Skeletal muscle satellite cell (primary cell): Measurements from ENCODE around the gene CELSR1.
A peak's percentile ranks its signal among the peaks of the same experiment; 100 is the strongest.

ENCODE experiments used
- H3K27me3 ChIP-seq: 2 replicates; pipeline ENCODE4 v1.7.0; 2013; ENCODE audit warnings: low read length; ENCODE audit not compliant: control insufficient read depth, insufficient read depth
- H3K36me3 ChIP-seq: 2 replicates; pipeline ENCODE4 v1.7.0; 2013; ENCODE audit warnings: mild to moderate bottlenecking, control low read depth, low read length; ENCODE audit not compliant: insufficient read depth
- H3K4me1 ChIP-seq: 2 replicates; pipeline ENCODE4 v1.7.0; 2013; ENCODE audit warnings: low read length; ENCODE audit not compliant: control insufficient read depth, insufficient read depth
- H3K4me2 ChIP-seq: 2 replicates; pipeline ENCODE4 v1.7.0; 2013; ENCODE audit warnings: mild to moderate bottlenecking, low read length
- H3K4me3 ChIP-seq: 2 replicates; pipeline ENCODE4 v1.7.0; 2013; ENCODE audit warnings: low read length
- H3K9ac ChIP-seq: 2 replicates; pipeline ENCODE4 v1.7.0; 2013; ENCODE audit warnings: mild to moderate bottlenecking, low read depth, low read length, moderate library complexity
- H3K9me3 ChIP-seq: replicated peaks from 2 replicates; pipeline ENCODE4 v1.7.0; 2013; ENCODE audit warnings: mild to moderate bottlenecking, control low read depth, low read length

Gene CELSR1

DNA sequence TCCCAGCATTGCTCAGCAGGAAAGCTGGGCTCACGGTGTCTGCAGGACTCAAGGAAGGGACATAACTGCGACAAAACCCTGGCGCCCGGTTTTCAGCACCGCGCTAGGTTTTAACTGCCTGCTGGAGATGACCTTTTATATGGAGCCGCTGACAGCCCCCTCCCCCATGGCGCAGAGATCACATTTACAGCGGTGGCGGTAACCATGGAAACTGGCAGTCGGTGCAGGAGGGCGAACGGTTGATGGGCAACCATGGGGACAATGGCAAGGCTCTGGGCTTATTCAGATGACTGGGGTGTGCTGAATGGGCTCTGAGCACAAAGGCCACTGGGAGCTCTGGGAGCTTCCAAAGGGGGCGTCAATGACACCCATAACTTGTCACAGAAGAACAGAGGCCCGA, 37.2 kb downstream of the CELSR1 start:
- Histone ChIP-seq H3K27me3 (peaks cover 33% of the 10 kb centered on the region), H3K4me3 (no peak overlapping the region), H3K9ac (no peak overlapping the region), H3K9me3 (no peaks in the 10 kb centered on the region), H3K4me2 (no peak overlapping the region), H3K36me3 (no peaks in the 10 kb centered on the region), H3K4me1 (peaks cover 17% of the 10 kb centered on the region)

DNA sequence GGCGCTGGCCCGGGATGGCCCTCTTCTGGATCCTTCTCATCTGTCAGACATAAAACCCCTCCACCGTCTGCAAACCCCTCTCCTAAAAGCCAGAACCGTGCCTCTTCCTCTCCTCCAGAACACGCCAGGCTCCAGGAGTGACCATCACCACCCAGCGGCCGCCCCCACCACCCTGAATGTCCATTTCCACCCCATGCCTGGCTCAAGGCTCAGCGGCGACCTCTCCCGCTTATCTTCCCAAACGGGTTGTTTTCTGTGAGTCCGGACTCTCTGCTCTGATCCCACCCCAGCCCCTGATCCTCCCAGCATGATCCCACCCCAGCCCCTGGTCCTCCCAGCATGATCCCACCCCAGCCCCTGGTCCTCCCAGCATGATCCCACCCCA, 37.6 kb downstream of the CELSR1 start:
- H3K27me3 ChIP-seq, result peaks cover 33% of the 10 kb centered on the region
- no peaks in the 10 kb centered on the region for H3K36me3 ChIP-seq
- H3K4me3 ChIP-seq, result peak overlapping the region; percentile 40
- H3K9ac ChIP-seq, result no peak overlapping the region
- peaks cover 17% of the 10 kb centered on the region for H3K4me1 ChIP-seq
- no peaks in the 10 kb centered on the region for H3K9me3 ChIP-seq
- peak overlapping the region; percentile 54 for H3K4me2 ChIP-seq

DNA sequence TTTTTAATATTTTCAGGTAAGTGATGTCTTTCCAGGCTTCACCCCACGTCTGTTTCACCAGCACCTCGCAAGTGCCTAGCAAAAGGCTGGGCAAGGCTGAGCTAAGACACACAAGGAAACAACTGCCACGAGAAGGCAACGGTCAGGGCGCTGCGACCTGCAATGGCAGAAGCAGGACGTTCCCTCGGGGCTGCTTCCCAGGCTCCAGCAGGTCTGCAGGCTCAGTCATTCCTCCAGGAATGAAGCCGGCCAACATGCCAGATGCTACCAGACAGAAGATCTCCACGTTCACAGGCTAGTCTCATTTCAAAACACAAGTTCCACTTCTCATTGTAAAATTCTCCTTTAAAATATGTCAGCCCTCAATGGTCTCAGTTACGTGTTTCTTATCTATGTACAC, 45.5 kb downstream of the CELSR1 start:
- Histone ChIP-seq H3K27me3 (peaks cover 23% of the 10 kb centered on the region), H3K9me3 (no peaks in the 10 kb centered on the region), H3K4me2 (no peak overlapping the region), H3K4me3 (no peak overlapping the region), H3K4me1 (no peaks in the 10 kb centered on the region), H3K9ac (no peak overlapping the region), H3K36me3 (no peaks in the 10 kb centered on the region)

DNA sequence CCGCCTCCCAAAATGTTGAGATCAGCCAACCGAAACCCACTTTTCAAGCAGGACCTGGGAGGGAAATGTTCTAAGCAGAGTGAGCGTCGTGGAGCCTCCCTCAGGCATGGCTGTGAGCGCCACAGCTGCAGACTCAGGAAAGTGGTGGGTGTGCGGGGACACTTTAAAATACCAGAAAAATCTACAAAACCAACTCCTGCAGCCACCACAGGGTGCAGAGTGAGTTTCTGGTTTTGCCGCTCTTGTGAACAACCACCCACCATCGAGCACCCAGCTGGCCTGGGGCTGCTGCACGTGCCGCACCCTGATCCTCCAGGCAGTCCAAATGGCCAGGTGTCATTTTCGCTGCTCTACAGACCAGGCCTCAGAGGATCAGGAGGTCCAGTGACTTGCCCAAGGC, 46.9 kb downstream of the CELSR1 start:
- H3K36me3 ChIP-seq, result no peaks in the 10 kb centered on the region
- H3K9me3 ChIP-seq, result no peaks in the 10 kb centered on the region
- H3K27me3 ChIP-seq, result peaks cover 23% of the 10 kb centered on the region
- H3K4me3 ChIP-seq, result no peak overlapping the region
- no peak overlapping the region for H3K9ac ChIP-seq
- H3K4me1 ChIP-seq, result no peaks in the 10 kb centered on the region
- H3K4me2 ChIP-seq, result no peak overlapping the region

DNA sequence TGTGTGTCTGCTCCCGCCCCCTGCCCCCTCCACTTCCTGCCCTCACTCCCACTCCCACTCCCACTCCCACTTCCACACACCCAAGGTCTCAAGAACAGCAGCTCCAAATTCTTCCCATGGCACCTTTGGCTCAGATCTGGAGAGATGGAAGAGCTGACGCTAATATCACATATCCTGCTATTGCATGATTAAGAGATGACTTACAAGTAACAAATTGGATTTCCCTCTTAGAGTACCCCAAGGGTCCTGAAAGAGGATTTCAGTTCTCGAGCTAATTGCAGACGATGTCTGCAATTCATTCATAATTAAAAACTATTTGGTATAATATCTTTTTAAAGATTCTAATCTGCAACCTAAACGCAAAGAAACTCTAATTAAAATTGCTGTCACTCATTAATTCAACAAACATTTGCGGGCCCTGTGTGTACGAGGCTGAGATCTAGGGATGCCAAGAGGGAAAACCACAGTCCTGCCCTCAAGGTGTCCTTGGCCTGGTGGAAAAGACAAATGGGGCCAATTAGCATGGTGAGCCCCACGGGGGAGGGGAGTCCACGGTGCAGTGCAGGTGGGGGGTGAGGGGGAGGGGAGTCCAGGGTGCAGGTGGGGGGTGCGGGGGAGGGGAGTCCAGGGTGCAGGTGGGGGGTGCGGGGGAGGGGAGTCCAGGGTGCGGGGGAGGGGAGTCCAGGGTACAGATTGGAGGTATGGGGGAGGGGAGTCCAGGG, 50.3 kb downstream of the CELSR1 start:
- Histone ChIP-seq H3K9me3 (no peaks in the 10 kb centered on the region), H3K4me2 (no peak overlapping the region), H3K4me1 (peaks cover 4% of the 10 kb centered on the region), H3K9ac (no peak overlapping the region), H3K36me3 (no peaks in the 10 kb centered on the region), H3K4me3 (no peak overlapping the region), H3K27me3 (peaks cover 46% of the 10 kb centered on the region)

DNA sequence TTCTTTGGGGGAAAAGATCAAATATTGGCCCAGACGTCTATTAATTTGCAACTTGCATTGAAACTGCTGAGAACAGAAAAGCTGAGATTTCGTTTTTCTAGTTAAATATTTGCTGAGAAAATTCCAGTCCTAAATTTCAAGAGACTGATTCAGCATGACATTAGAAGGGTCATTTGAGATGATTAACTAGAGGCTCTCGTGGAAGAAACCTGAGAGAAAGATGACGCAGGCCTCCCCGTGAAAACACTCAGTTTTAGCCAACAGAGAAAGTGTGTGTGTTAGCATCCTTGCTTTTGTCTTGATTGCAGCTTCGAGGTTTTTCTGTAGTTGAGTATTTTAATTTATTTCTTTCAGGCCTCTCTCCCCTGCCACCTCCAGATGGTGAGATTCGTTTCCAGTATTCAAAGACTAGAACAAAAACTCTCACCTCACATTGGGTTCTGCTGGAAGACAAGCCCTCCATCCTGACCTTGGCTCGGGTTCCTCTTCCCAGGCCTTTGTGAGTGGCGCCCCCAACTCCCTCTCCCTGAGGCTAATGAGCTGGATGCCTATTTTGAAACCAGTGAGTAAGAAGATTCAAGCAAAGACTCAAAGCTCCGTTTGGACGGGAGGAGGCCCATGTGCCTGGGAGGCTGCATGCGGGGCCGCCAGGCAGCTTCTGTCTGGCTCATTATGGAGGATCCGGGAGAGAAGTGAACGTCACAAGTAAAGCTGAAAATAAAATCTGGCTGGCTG, 52.4 kb downstream of the CELSR1 start:
- Histone ChIP-seq H3K4me2 (no peak overlapping the region), H3K9ac (no peak overlapping the region), H3K36me3 (no peaks in the 10 kb centered on the region), H3K4me1 (peaks cover 4% of the 10 kb centered on the region), H3K9me3 (no peaks in the 10 kb centered on the region), H3K27me3 (peaks cover 45% of the 10 kb centered on the region), H3K4me3 (no peak overlapping the region)

DNA sequence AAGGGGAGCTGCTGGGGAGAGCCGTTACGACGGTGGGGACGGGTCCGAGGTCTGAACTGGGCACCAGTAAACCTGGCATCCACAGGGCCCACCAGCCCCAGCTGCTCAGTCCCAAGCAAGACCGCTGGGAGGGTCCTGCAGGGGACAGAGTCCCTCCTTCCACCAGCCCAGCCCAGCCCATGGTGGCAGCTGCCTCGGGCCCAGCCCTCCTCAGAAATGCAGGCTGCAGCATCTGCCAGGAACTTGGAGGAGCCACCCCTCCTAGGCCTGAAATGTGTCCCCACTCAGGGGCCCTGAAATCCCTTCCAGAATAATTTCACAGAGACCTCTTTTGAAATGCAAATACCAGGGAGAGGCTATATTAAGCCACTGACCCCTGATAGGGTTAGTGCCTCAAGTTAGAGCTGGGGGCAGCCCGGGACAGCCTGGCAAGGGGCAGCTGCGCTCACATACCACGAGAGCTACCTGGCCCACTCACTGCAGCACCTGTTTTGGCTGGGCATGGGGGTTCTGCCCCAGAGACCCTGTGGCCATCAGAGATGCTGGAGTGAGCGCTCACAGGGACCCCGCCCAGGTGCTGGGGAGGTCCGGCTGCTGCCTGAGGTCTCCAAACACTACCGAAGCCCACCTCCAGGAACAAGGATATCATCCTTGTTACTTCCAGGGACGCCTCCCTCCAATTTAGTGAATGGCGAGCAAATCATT, 53.1 kb downstream of the CELSR1 start:
- H3K9ac ChIP-seq, result no peak overlapping the region
- no peak overlapping the region for H3K4me3 ChIP-seq
- H3K36me3 ChIP-seq, result no peaks in the 10 kb centered on the region
- H3K9me3 ChIP-seq, result no peaks in the 10 kb centered on the region
- H3K4me1 ChIP-seq, result peaks cover 4% of the 10 kb centered on the region
- peaks cover 50% of the 10 kb centered on the region for H3K27me3 ChIP-seq
- no peak overlapping the region for H3K4me2 ChIP-seq

DNA sequence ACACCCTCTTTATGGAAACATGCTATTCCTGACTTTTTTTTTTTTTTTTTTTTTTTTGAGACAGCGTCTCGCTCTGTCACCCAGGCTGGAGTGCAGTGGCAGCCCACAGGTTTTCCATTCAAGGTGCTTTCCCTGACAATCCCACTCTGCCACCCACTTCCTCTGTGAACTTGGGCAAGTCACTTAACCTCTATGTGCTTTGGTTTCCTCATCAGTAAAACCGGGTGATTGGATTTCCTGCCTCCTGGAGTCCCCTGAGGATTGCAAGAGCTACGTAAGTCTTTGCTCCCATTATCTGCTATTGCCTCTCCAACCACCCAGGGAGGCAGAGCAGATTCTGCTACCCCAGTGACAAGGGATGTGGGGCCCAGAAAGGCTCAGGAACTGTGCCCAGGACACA, 54.1 kb downstream of the CELSR1 start:
- peaks cover 55% of the 10 kb centered on the region for H3K27me3 ChIP-seq

DNA sequence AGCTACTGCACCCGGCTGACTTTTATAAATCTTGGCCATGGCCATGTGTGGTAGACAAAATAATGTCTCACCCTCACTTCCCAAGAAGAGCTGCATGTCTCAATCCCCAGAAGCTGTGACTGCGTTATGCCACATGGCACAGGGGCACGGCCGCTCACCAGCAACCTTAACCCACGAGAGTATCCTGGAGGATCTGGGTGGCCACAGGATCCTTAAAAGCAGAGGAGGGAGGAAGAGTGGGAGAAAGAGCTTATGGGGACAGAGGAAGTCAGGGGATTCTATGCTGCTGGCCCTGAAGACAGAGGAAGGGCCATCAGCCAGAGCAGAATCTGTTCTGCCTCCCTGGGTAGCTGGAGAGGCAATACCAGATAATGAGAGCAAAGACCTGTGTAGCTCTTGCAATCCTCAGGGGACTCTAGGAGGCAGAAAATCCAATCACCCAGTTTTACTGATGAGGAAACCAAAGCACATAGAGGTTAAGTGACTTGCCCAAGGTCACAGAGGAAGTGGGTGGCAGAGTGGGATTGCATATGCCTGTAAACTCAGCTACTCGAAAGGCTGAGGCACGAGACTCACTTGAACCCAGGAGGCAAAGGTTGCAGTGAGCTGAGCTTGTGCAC, 55.3 kb downstream of the CELSR1 start:
- Histone ChIP-seq H3K9me3 (no peaks in the 10 kb centered on the region), H3K27me3 (peaks cover 62% of the 10 kb centered on the region), H3K4me2 (no peak overlapping the region), H3K9ac (no peak overlapping the region), H3K4me1 (peaks cover 4% of the 10 kb centered on the region), H3K4me3 (no peak overlapping the region), H3K36me3 (no peaks in the 10 kb centered on the region)

More for the DNA sequence above, 54.1 kb downstream of the CELSR1 start:
- H3K4me2 ChIP-seq, result no peak overlapping the region
- H3K9ac ChIP-seq, result no peak overlapping the region
- H3K36me3 ChIP-seq, result no peaks in the 10 kb centered on the region
- H3K9me3 ChIP-seq, result no peaks in the 10 kb centered on the region
- no peak overlapping the region for H3K4me3 ChIP-seq
- H3K4me1 ChIP-seq, result peaks cover 4% of the 10 kb centered on the region

DNA sequence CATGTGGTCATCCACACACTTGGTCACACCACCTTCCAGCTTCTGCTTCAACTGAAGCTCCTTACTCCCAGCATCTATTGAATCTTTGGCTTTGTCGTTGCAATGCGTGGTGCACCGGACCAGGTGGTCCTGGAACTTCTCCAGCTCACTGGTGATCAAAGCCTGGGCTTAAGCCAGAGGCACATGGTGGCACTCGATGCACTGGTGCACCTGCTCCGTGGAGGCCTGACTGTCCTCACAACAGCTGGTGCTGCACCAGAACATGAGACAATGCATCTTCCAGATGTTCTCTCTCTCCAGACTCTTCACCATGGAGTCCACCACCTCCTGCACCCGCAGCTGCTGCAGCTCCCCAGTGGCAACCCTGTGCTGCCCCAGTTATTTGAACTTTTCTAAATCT, 56.0 kb downstream of the CELSR1 start:
- no peaks in the 10 kb centered on the region for H3K9me3 ChIP-seq
- no peak overlapping the region for H3K4me2 ChIP-seq
- no peak overlapping the region for H3K9ac ChIP-seq
- peaks cover 4% of the 10 kb centered on the region for H3K4me1 ChIP-seq
- no peak overlapping the region for H3K4me3 ChIP-seq
- H3K27me3 ChIP-seq, result peaks cover 70% of the 10 kb centered on the region
- H3K36me3 ChIP-seq, result no peaks in the 10 kb centered on the region

DNA sequence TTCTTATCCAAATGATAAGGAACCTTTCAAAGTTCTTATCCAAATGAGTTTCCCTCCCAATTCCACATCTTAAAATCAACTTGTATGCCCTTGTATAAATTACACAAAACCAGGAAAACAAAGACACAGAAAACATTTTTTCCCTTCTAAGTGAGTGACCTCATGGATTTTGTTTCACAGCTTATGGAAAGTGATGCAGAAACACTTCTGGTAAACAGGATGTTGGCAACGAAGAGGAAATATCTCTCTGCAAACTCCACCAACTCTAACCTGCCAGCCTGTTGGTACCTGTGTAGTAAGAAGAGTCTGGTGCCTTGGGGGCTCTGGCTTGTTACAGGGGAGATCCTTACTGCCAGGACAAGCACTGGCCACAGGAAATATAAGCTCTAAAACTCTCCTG, 57.0 kb downstream of the CELSR1 start:
- H3K4me3 ChIP-seq, result no peak overlapping the region

More for the DNA sequence above, 57.0 kb downstream of the CELSR1 start:
- H3K9me3 ChIP-seq, result no peaks in the 10 kb centered on the region
- peaks cover 76% of the 10 kb centered on the region for H3K27me3 ChIP-seq
- no peak overlapping the region for H3K9ac ChIP-seq
- no peaks in the 10 kb centered on the region for H3K36me3 ChIP-seq
- H3K4me1 ChIP-seq, result peaks cover 4% of the 10 kb centered on the region
- H3K4me2 ChIP-seq, result no peak overlapping the region
